OCI-LY1 (cell line): Measurements from ENCODE around the gene PRKCH.

Experiments used
- H2AFZ ChIP-seq: fragments of 200-600 bp; sonication (generic), shearing (Covaris generic); 2 replicates; pipeline ENCODE4 v1.6.0; 2014; ENCODE audit warnings: antibody characterized with exemption, mild to moderate bottlenecking, low read length
- H3F3A ChIP-seq: fragments of 200-600 bp; sonication (generic), shearing (Covaris generic); 2 replicates; pipeline ENCODE4 v1.6.0; 2014; ENCODE audit warnings: mild to moderate bottlenecking, antibody characterized with exemption, low read length, moderate library complexity; ENCODE audit not compliant: insufficient read depth
- H3K27ac ChIP-seq: fragments of 200-600 bp; sonication (generic); 2 replicates; pipeline ENCODE4 v1.5.1; 2014; ENCODE audit warnings: low read length, mixed run types, mild to moderate bottlenecking, low read depth; ENCODE audit not compliant: poor library complexity, severe bottlenecking
- H3K27me3 ChIP-seq: fragments of 200-600 bp; sonication (generic); 2 replicates; pipeline ENCODE4 v1.6.0; 2014; ENCODE audit warnings: antibody characterized with exemption, mild to moderate bottlenecking, low read length, moderate library complexity; ENCODE audit not compliant: insufficient read depth
- H3K36me3 ChIP-seq: fragments of 200-600 bp; sonication (generic); 2 replicates; pipeline ENCODE4 v1.6.1; 2014; ENCODE audit warnings: mild to moderate bottlenecking, antibody characterized with exemption, low read length, moderate library complexity, mixed read lengths; ENCODE audit not compliant: insufficient read depth
- H3K4me1 ChIP-seq: fragments of 200-600 bp; sonication (generic); 2 replicates; pipeline ENCODE4 v1.5.1; 2014; ENCODE audit warnings: mild to moderate bottlenecking, low read length, moderate library complexity; ENCODE audit not compliant: insufficient read depth, severe bottlenecking
- H3K4me2 ChIP-seq: fragments of 200-600 bp; sonication (generic), shearing (Covaris generic); 2 replicates; pipeline ENCODE4 v1.6.1; 2014; ENCODE audit warnings: low read length
- H3K4me3 ChIP-seq: fragments of 200-600 bp; sonication (generic); 2 replicates; pipeline ENCODE4 v1.5.1; 2014; ENCODE audit warnings: low read length, low read depth, mild to moderate bottlenecking, mixed read lengths; ENCODE audit not compliant: poor library complexity, severe bottlenecking
- H3K79me2 ChIP-seq: fragments of 200-600 bp; shearing (Covaris generic); 2 replicates; pipeline ENCODE4 v1.6.1; 2016; ENCODE audit warnings: mixed run types, low read length, mixed read lengths; ENCODE audit not compliant: insufficient read depth
- H3K9ac ChIP-seq: fragments of 200-600 bp; sonication (generic), shearing (Covaris generic); 2 replicates; pipeline ENCODE4 v1.6.1; 2014; ENCODE audit warnings: mild to moderate bottlenecking, low read length, mixed read lengths
- H3K9me2 ChIP-seq: fragments of 200-600 bp; sonication (generic), shearing (Covaris generic); 2 replicates; pipeline ENCODE4 v1.6.1; 2014; ENCODE audit warnings: low read depth, mild to moderate bottlenecking, low read length, mixed read lengths
- H3K9me3 ChIP-seq: fragments of 200-600 bp; shearing (Covaris generic); 2 replicates; pipeline ENCODE4 v1.6.1; 2014; ENCODE audit warnings: low read length, mixed read lengths
- H4K20me1 ChIP-seq: fragments of 200-600 bp; sonication (generic), shearing (Covaris generic); 2 replicates; pipeline ENCODE4 v1.6.0; 2016; ENCODE audit warnings: mild to moderate bottlenecking, low read length; ENCODE audit not compliant: insufficient read depth
- EZH2 ChIP-seq: fragments of 200-600 bp; sonication (generic), shearing (Covaris generic); IDR thresholded peaks from 2 replicates; pipeline ENCODE4 v1.8.0; 2017; ENCODE audit warnings: borderline replicate concordance, mixed run types, mild to moderate bottlenecking, antibody characterized with exemption, low read length, moderate library complexity, mixed read lengths
- TF ChIP-seq, protein P1 (sequence below): fragments of 200-600 bp; sonication (generic), shearing (Covaris generic); IDR thresholded peaks from 2 replicates; pipeline ENCODE4 v1.5.1; 2017; ENCODE audit warnings: mild to moderate bottlenecking, antibody characterized with exemption, low read length, moderate library complexity, mixed read lengths

The PRKCH gene

DNA sequence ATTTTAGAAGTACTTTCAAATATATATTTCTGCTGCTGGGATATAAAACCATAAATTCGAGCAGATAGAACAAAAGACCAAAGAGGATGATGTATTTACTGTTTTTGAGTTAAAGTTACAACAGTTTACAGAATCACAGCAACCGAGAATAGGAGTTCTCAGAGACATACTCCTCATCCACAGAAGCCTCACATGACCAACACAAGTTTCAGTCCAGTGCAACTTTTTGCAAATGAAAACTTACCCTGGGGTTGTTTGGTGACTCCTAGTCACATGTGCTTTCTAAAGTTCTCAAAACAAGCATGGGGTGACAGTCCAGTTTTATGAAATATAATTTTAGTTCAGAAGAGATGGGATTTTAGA, 117.1 kb downstream of the PRKCH start:
- Histone ChIP-seq H4K20me1 (no peaks in the 10 kb centered on the region), H3K4me1 (no peaks in the 10 kb centered on the region), H2AFZ (no peak overlapping the region), H3F3A (no peaks in the 10 kb centered on the region), H3K4me3 (no peak overlapping the region), H3K36me3 (no peaks in the 10 kb centered on the region), H3K9me2 (no peaks in the 10 kb centered on the region), H3K9me3 (no peaks in the 10 kb centered on the region), H3K9ac (no peak overlapping the region), H3K79me2 (no peaks in the 10 kb centered on the region), H3K27ac (no peak overlapping the region), H3K27me3 (no peaks in the 10 kb centered on the region), H3K4me2 (no peak overlapping the region)
- TF ChIP-seq, protein P1, sequence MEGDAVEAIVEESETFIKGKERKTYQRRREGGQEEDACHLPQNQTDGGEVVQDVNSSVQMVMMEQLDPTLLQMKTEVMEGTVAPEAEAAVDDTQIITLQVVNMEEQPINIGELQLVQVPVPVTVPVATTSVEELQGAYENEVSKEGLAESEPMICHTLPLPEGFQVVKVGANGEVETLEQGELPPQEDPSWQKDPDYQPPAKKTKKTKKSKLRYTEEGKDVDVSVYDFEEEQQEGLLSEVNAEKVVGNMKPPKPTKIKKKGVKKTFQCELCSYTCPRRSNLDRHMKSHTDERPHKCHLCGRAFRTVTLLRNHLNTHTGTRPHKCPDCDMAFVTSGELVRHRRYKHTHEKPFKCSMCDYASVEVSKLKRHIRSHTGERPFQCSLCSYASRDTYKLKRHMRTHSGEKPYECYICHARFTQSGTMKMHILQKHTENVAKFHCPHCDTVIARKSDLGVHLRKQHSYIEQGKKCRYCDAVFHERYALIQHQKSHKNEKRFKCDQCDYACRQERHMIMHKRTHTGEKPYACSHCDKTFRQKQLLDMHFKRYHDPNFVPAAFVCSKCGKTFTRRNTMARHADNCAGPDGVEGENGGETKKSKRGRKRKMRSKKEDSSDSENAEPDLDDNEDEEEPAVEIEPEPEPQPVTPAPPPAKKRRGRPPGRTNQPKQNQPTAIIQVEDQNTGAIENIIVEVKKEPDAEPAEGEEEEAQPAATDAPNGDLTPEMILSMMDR: no peak
- no peak for TF ChIP-seq EZH2

- no peaks in the 10 kb centered on the region for H3K36me3 ChIP-seq
- H2AFZ ChIP-seq: no peak overlapping the region
- TF ChIP-seq EZH2: no peak
- TF ChIP-seq, protein P1: no peak
- H3K9me2 ChIP-seq: no peaks in the 10 kb centered on the region
- H3F3A ChIP-seq: no peaks in the 10 kb centered on the region
- no peak overlapping the region for H3K27ac ChIP-seq
- H3K4me3 ChIP-seq: no peak overlapping the region
- no peaks in the 10 kb centered on the region for H3K9me3 ChIP-seq
- no peak overlapping the region for H3K9ac ChIP-seq
- no peaks in the 10 kb centered on the region for H4K20me1 ChIP-seq
- H3K4me1 ChIP-seq: peaks cover 5% of the 10 kb centered on the region
- 0 out of 2 replicates have a peak overlapping the region, but pooled peaks have one; percentile 3 for H3K4me2 ChIP-seq
- H3K79me2 ChIP-seq: no peaks in the 10 kb centered on the region
- H3K27me3 ChIP-seq: no peaks in the 10 kb centered on the region
Measured at GRCh38 chr14:61438860-61439765, 117.7 kb downstream of the PRKCH start.

DNA sequence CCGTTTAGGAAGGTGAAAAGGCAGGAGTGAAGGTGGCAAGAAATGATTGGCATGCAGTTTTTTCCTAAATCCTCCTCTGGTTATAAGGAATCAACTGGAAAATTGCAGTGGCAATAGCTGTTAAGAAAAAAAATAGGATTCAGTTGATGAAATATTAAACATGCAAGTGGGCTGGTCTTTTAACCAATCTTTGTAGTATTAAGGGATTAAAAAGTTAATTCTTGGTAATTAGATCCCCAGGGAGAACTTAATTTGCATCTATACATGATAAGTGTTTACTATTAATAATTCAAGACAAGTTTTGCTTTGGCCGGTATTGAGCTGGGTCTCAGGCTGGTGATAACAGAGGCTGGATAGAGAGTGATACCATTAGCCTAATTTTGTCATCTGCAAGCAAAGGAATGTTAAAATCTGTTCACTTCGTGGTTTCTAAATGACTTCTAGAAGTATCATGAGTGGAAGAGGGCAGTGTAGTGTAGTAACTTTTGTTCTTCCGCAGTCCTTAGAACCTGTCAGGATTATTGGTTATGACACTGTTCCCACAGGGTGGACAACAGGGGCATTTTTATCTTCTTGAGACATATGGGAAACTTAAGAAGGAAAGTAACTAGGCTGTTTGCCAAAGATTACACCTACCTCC, 118.5 kb downstream of the PRKCH start:
- H3K36me3 ChIP-seq: no peaks in the 10 kb centered on the region
- H3K27ac ChIP-seq: no peak overlapping the region
- no peaks in the 10 kb centered on the region for H3K79me2 ChIP-seq
- no peak overlapping the region for H3K4me2 ChIP-seq
- H4K20me1 ChIP-seq: no peaks in the 10 kb centered on the region
- H2AFZ ChIP-seq: no peak overlapping the region
- no peaks in the 10 kb centered on the region for H3K9me2 ChIP-seq
- no peaks in the 10 kb centered on the region for H3K27me3 ChIP-seq
- no peaks in the 10 kb centered on the region for H3K9me3 ChIP-seq
- no peak overlapping the region for H3K9ac ChIP-seq
- H3K4me3 ChIP-seq: no peak overlapping the region
- no peak for TF ChIP-seq EZH2
- TF ChIP-seq, protein P1: no peak
- H3F3A ChIP-seq: no peaks in the 10 kb centered on the region
- peaks cover 13% of the 10 kb centered on the region for H3K4me1 ChIP-seq
